Measurements from ENCODE around the gene PLA2G4B. TPM values are rescaled to one million over a fixed set of nuclear protein-coding genes. Genes with fewer than 3 reads are reported as not detected.

The PLA2G4B gene
- total RNA-seq = 0.50 and 0.79 TPM in 2 replicates

GRCh38 chr15:41838400-41838897 lies at the start of gene PLA2G4B:
Gene PLA2G4B, plus strand, starts transcription at chr15:41838847. Its CDS starts 67 bp downstream, at chr15:41838914.

GRCh38 chr15:41827880-41828806 lies 10.5 kb upstream of the PLA2G4B start, which contains the start of gene JMJD7:
Gene JMJD7, plus strand, starts transcription at chr15:41828092. Its CDS starts 33 bp downstream, at chr15:41828125.

GRCh38 chr15:41893422-41894250 lies 55.0 kb downstream of the PLA2G4B start, which contains the start of gene SPTBN5:
Gene SPTBN5, minus strand, starts transcription at chr15:41894053. Its CDS starts 556 bp downstream, at chr15:41893497.

Other genes with a start within 250 kb of the PLA2G4B start
- 27.6 and 35.5 TPM in 2 replicates for gene MGA, start 178.4 kb upstream of the PLA2G4B start, total RNA-seq
- 14.3 and 15.6 TPM in 2 replicates for gene MAPKBP1, start 64.4 kb upstream of the PLA2G4B start, total RNA-seq
- gene JMJD7, start 10.8 kb upstream of the PLA2G4B start, total RNA-seq = 0.66 and 2.1 TPM in 2 replicates
- gene SPTBN5, start 55.2 kb downstream of the PLA2G4B start, total RNA-seq = 0.53 and 0.68 TPM in 2 replicates
- 19.4 and 25.2 TPM in 2 replicates for gene EHD4, start 133.7 kb downstream of the PLA2G4B start, total RNA-seq
- gene PLA2G4E, start 182.2 kb downstream of the PLA2G4B start, total RNA-seq = not detected in 2 replicates

Data from aortic smooth muscle cell (primary cell).